Measurements from ENCODE around the gene HSF2.

GRCh38 chr6:122367171-122367570, 32.3 kb upstream of the HSF2 start:
- TF ChIP-seq, protein P1, sequence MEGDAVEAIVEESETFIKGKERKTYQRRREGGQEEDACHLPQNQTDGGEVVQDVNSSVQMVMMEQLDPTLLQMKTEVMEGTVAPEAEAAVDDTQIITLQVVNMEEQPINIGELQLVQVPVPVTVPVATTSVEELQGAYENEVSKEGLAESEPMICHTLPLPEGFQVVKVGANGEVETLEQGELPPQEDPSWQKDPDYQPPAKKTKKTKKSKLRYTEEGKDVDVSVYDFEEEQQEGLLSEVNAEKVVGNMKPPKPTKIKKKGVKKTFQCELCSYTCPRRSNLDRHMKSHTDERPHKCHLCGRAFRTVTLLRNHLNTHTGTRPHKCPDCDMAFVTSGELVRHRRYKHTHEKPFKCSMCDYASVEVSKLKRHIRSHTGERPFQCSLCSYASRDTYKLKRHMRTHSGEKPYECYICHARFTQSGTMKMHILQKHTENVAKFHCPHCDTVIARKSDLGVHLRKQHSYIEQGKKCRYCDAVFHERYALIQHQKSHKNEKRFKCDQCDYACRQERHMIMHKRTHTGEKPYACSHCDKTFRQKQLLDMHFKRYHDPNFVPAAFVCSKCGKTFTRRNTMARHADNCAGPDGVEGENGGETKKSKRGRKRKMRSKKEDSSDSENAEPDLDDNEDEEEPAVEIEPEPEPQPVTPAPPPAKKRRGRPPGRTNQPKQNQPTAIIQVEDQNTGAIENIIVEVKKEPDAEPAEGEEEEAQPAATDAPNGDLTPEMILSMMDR (IDR thresholded peaks at IDR 0.05): no peak
- TF ChIP-seq POLR2A (IDR thresholded peaks at IDR 0.05) (no peak), EP300 (IDR thresholded peaks at IDR 0.05) (no peak)

Measured in gastroesophageal sphincter (tissue), 3 donors.